K562 (cell line): ENCODE results near the gene TXLNG. TPM values are rescaled to one million over a fixed set of nuclear protein-coding genes. Genes with fewer than 3 reads are reported as not detected.
A peak's percentile ranks its signal among the peaks of the same experiment; 100 is the strongest.

Experiments used
- ATAC-seq: fragments of 200-7000 bp; cut with Tn5 transposase; 3 replicates; pipeline ENCODE4 v1.9.1; 2020; ENCODE audit warnings: moderate library complexity
- BruUV-seq: library from RNA; stranded (reverse); fragments of 400-500 nt; replicated peaks from 2 replicates; lab custom pipeline; 2021; lab: Mats Ljungman, UMichigan
- CTCF ChIA-PET: fragments of 300-600 bp; formaldehyde crosslinking; extraction: SDS; loops from one replicate; lab custom pipeline; 2021; ENCODE audit warnings: low intra/inter-chr PET ratio; lab: Yijun Ruan, JAX
- POLR2A ChIA-PET: fragments of 300-600, 350-650 bp; sonication (Branson Sonifier 250); formaldehyde crosslinking; extraction: SDS; loops from one replicate; lab custom pipeline; 2021; ENCODE audit warnings: antibody characterized with exemption, inconsistent platforms; lab: Yijun Ruan, JAX
- DNase-seq, 4 experiments: peaks; one replicate each; pipeline versions ENCODE4 v3.0.0 to v3.0.0-alpha.2; 2011 to 2018; ENCODE audit warnings: low spot score in 3 of 4, mixed read lengths in 3 of 4; ENCODE audit errors: extremely low read depth in 1 of 4
- FAIRE-seq: peaks from 2 replicates; lab custom pipeline; 2011; peaks lifted over from hg19 to GRCh38; lab: Jason Lieb, UNC
- H2AFZ ChIP-seq: 2 replicates; pipeline ENCODE4 v1.6.0; 2011; ENCODE audit warnings: low read depth, low read length, control low read depth, inconsistent platforms
- H3K27ac ChIP-seq: fragments of 200-600 bp; 3 replicates; pipeline ENCODE4 v1.8.0; 2011; ENCODE audit warnings: low read depth, mild to moderate bottlenecking, control low read depth, inconsistent platforms, low read length, moderate library complexity, mixed read lengths; ENCODE audit errors: extremely low read depth
- H3K27me3 ChIP-seq, 2 experiments: fragments of 300-600 bp in 1 of 2; 2 replicates in 1 of 2; 3 replicates in 1 of 2; pipeline versions ENCODE4 v1.6.0 to v1.8.0; 2011; ENCODE audit warnings: inconsistent platforms in 2 of 2, low read length in 2 of 2, mild to moderate bottlenecking in 1 of 2, mixed read lengths in 1 of 2, moderate library complexity in 1 of 2; ENCODE audit not compliant: control insufficient read depth in 2 of 2, insufficient read depth in 2 of 2
- H3K36me3 ChIP-seq: fragments of 300-600 bp; 3 replicates; pipeline ENCODE4 v1.8.0; 2011; ENCODE audit warnings: mild to moderate bottlenecking, low read length, inconsistent platforms; ENCODE audit not compliant: control insufficient read depth, insufficient read depth
- H3K4me1 ChIP-seq, 2 experiments: fragments of 200-600 bp in 1 of 2; replicated peaks in 1 of 2; 2 replicates in 1 of 2; 3 replicates in 1 of 2; pipeline versions ENCODE4 v1.5.1 to v1.8.0; 2011; ENCODE audit warnings: inconsistent platforms in 2 of 2, low read length in 2 of 2, mild to moderate bottlenecking in 1 of 2, mixed read lengths in 1 of 2, moderate library complexity in 1 of 2; ENCODE audit not compliant: control insufficient read depth in 2 of 2, insufficient read depth in 2 of 2
- H3K4me2 ChIP-seq: 2 replicates; pipeline ENCODE4 v1.6.1; 2011; ENCODE audit warnings: low read length, control low read depth, inconsistent platforms, mixed read lengths; ENCODE audit not compliant: insufficient read depth
- H3K4me3 ChIP-seq: fragments of 200-600 bp; sonication (generic), shearing (Covaris generic); 2 replicates; pipeline ENCODE4 v1.5.1; 2016; ENCODE audit warnings: control low read depth, inconsistent platforms
- H3K79me2 ChIP-seq: fragments of 200-600 bp; 3 replicates; pipeline ENCODE4 v1.8.0; 2011; ENCODE audit warnings: low read length, inconsistent platforms; ENCODE audit not compliant: control insufficient read depth, insufficient read depth
- H3K9ac ChIP-seq, 2 experiments: 2 replicates each; pipeline versions ENCODE4 v1.6.0 to v1.6.1; 2011; ENCODE audit warnings: low read depth in 2 of 2, low read length in 2 of 2, control low read depth in 1 of 2, inconsistent platforms in 1 of 2, mild to moderate bottlenecking in 1 of 2, mixed read lengths in 1 of 2; ENCODE audit not compliant: insufficient read depth in 1 of 2
- H3K9me1 ChIP-seq: one replicate; pipeline ENCODE4 v1.6.0; 2011; ENCODE audit warnings: inconsistent platforms, mild to moderate bottlenecking, low read length, moderate library complexity; ENCODE audit not compliant: control insufficient read depth, insufficient read depth
- H3K9me3 ChIP-seq: replicated peaks from 2 replicates; pipeline ENCODE4 v1.5.1; 2011; ENCODE audit warnings: low read depth, low read length, inconsistent platforms; ENCODE audit not compliant: control insufficient read depth, insufficient read depth
- H4K20me1 ChIP-seq: replicated peaks from 2 replicates; pipeline ENCODE4 v1.6.1; 2011; ENCODE audit warnings: low read length, inconsistent platforms, mixed read lengths; ENCODE audit not compliant: control insufficient read depth, insufficient read depth
- ETS2 ChIP-seq: IDR thresholded peaks from 2 replicates; pipeline ENCODE4 v1.6.1; 2016; ENCODE audit warnings: borderline replicate concordance, missing genetic modification characterization, mild to moderate bottlenecking, moderate library complexity, missing compliant biosample characterization; ENCODE audit not compliant: poor library complexity, severe bottlenecking
- EWSR1 ChIP-seq: fragments of 450-650 bp; IDR thresholded peaks from 2 replicates; pipeline ENCODE4 v1.6.1; 2018; ENCODE audit warnings: borderline replicate concordance, mild to moderate bottlenecking, low read depth, moderate library complexity; ENCODE audit not compliant: partially characterized antibody
- MEF2A ChIP-seq: IDR thresholded peaks from 2 replicates; pipeline ENCODE4 v1.6.1; 2011; ENCODE audit warnings: low read depth, mild to moderate bottlenecking, low read length, moderate library complexity; ENCODE audit not compliant: control insufficient read depth
- TCF7L2 ChIP-seq: fragments of 150-350 bp; IDR thresholded peaks from 2 replicates; pipeline ENCODE4 v1.6.1; 2016; ENCODE audit warnings: low read depth, mild to moderate bottlenecking, low read length, moderate library complexity
- WGBS: fragments of 100-300 bp; shearing (Covaris generic); methylation state at CpG from one replicate; pipeline ENCODE4 v1.1.6; 2016; ENCODE audit warnings: low coverage, mixed read lengths; ENCODE audit not compliant: insufficient coverage; ENCODE audit errors: missing lambda C conversion rate; 5-methylcytosine and 5-hydroxymethylcytosine counted together
- in situ Hi-C: fragments of 300-500 bp; cut with MboI; formaldehyde crosslinking; loops from 4 replicates; pipeline ENCODE4 v1.15.0; 2018; ENCODE audit warnings: inconsistent platforms, mixed read lengths
- intact Hi-C: fragments of 100-400 bp; cut with micrococcal nuclease; formaldehyde crosslinking; loops from 2 replicates; pipeline ENCODE4 v1.14.2; 2022
- polyA plus RNA-seq, 8 experiments: library from polyadenylated mRNA; depleted of rRNA in 4 of 8; stranded (reverse) in 5 of 8; unstranded in 3 of 8; fragments of >200 nt; fragmentation: Nextera tagmentation in 2 of 8; fragmentation: Illumina TruSeq in 1 of 8; extraction: Ambion mirVana in 2 of 8; extraction: Trizol in 1 of 8; gene quantifications; 2 replicates each; pipeline versions ENCODE4 v1.2.1 to v1.2.3, GENCODE V29; 2011 to 2014; ENCODE audit warnings: inconsistent platforms in 1 of 8, missing spikeins in 1 of 8
- total RNA-seq, 7 experiments: library from RNA; depleted of rRNA in 6 of 7; stranded (reverse); fragments of >200 nt in 6 of 7; fragmentation: Illumina TruSeq in 2 of 7; extraction: Trizol in 2 of 7; gene quantifications; 2 replicates each; pipeline versions ENCODE4 v1.2.1 to v1.2.3, GENCODE V29; 2011 to 2021; ENCODE audit warnings: low replicate concordance in 1 of 7
- TF ChIP-seq, protein P1 (sequence below), 2 experiments: fragments of 450-650 bp; conservative IDR thresholded peaks; 2 replicates each; pipeline ENCODE4 v1.6.1; 2017; ENCODE audit warnings: mild to moderate bottlenecking in 2 of 2, moderate library complexity in 2 of 2
- TF ChIP-seq, protein P2 (sequence below): sonication (generic); formaldehyde crosslinking; IDR thresholded peaks from 2 replicates; pipeline ENCODE4 v1.8.0; 2022; ENCODE audit warnings: mild to moderate bottlenecking, missing genetic modification reagents
- TF ChIP-seq, protein P3 (sequence below), 2 experiments: fragments of 450-650 bp in 1 of 2; sonication (generic) in 1 of 2; formaldehyde crosslinking in 1 of 2; IDR thresholded peaks in 1 of 2; conservative IDR thresholded peaks in 1 of 2; 2 replicates each; pipeline versions ENCODE4 v1.6.1 to v1.8.1; 2016 to 2023; ENCODE audit warnings: mild to moderate bottlenecking in 2 of 2, moderate library complexity in 2 of 2, inconsistent platforms in 1 of 2, missing genetic modification reagents in 1 of 2
- TF ChIP-seq, protein P4 (sequence below): conservative IDR thresholded peaks from 2 replicates; pipeline ENCODE4 v1.6.1; 2011; ENCODE audit warnings: low read depth, mild to moderate bottlenecking, low read length; ENCODE audit not compliant: control insufficient read depth

Gene TXLNG
- total and polyA plus RNA-seq, 9 of the 15 experiments (the other 6 are each of a cell fraction or from before 2014, with no cell fraction given) = 13.1 to 47.0 (median 31.6) TPM

DNA sequence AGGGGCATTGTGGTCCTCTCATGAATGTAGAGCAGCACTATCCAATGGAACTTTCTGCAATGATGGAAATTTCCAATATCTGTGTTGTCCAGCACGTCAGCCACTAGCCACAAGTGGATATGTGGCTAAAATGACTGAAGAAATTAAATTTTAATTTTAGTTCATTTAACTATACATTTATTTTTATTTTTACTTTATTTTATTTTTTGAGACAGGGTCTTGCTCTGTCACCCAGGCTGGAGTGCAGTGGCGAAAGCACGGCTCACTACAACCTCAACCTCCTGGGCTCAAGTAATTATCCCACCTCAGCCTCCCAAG, 97.2 kb downstream of the TXLNG start:
- ChIA-PET CTCF (interaction anchor here (0.6 to 1.6 kb wide), 2 partner anchors 57 to 83 kb away, joined by 3 to 7 read pairs; no protein-coding TSS in a partner anchor), POLR2A (interaction anchor here (0.7 to 1.0 kb wide), 2 partner anchors 13 to 14 kb away, joined by 3 to 5 read pairs; no protein-coding TSS in a partner anchor)
- Histone ChIP-seq H3K27me3 (no peaks in the 10 kb centered on the region; a peak in 2 of 5 replicates), H3K79me2 (no peaks in the 10 kb centered on the region), H2AFZ (peak overlapping the region; percentile 100), H3K9me3 (no peaks in the 10 kb centered on the region), H3K4me1 (peaks cover 5% of the 10 kb centered on the region in 2 experiments; a peak in 4 of 5 replicates), H4K20me1 (no peaks in the 10 kb centered on the region), H3K4me2 (0 out of 2 replicates have a peak overlapping the region, but pooled peaks have one; percentile 76), H3K4me3 (no peak overlapping the region; the same call in 1 of the 2 replicates), H3K27ac (no peak overlapping the region), H3K9me1 (no peaks in the 10 kb centered on the region), H3K9ac (peak overlapping the region in 1 of 2 experiments; percentile 68; a peak in 2 of 4 replicates), H3K36me3 (no peaks in the 10 kb centered on the region)
- no peak for DNase-seq
- no peak for ATAC-seq
- WGBS = 5% methylated on average over 2 of the region's 3 CpGs
- in situ Hi-C loops (no loop called here), intact Hi-C loops (loop anchor here (1.0 kb wide), 1 partner anchor 163 kb away; no protein-coding TSS in a partner anchor)
- FAIRE-seq = no peak
- BruUV-seq = no TSS peak
- TF ChIP-seq, protein P1, sequence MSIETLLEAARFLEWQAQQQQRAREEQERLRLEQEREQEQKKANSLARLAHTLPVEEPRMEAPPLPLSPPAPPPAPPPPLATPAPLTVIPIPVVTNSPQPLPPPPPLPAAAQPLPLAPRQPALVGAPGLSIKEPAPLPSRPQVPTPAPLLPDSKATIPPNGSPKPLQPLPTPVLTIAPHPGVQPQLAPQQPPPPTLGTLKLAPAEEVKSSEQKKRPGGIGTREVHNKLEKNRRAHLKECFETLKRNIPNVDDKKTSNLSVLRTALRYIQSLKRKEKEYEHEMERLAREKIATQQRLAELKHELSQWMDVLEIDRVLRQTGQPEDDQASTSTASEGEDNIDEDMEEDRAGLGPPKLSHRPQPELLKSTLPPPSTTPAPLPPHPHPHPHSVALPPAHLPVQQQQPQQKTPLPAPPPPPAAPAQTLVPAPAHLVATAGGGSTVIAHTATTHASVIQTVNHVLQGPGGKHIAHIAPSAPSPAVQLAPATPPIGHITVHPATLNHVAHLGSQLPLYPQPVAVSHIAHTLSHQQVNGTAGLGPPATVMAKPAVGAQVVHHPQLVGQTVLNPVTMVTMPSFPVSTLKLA (conservative IDR thresholded peaks at IDR 0.05) = no peak
- TF ChIP-seq, protein P2, sequence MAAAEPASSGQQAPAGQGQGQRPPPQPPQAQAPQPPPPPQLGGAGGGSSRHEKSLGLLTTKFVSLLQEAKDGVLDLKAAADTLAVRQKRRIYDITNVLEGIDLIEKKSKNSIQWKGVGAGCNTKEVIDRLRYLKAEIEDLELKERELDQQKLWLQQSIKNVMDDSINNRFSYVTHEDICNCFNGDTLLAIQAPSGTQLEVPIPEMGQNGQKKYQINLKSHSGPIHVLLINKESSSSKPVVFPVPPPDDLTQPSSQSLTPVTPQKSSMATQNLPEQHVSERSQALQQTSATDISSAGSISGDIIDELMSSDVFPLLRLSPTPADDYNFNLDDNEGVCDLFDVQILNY = no peak
- TF ChIP-seq, protein P3, sequence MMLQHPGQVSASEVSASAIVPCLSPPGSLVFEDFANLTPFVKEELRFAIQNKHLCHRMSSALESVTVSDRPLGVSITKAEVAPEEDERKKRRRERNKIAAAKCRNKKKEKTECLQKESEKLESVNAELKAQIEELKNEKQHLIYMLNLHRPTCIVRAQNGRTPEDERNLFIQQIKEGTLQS (IDR thresholded peaks at IDR 0.05) = no peak
- TF ChIP-seq, protein P3 (CRISPR knock-in tag; conservative IDR thresholded peaks at IDR 0.05) = no peak
- no peak for TF ChIP-seq TCF7L2
- no peak for TF ChIP-seq EWSR1
- TF ChIP-seq MEF2A = no peak
- TF ChIP-seq ETS2 = no peak
- TF ChIP-seq, protein P4, sequence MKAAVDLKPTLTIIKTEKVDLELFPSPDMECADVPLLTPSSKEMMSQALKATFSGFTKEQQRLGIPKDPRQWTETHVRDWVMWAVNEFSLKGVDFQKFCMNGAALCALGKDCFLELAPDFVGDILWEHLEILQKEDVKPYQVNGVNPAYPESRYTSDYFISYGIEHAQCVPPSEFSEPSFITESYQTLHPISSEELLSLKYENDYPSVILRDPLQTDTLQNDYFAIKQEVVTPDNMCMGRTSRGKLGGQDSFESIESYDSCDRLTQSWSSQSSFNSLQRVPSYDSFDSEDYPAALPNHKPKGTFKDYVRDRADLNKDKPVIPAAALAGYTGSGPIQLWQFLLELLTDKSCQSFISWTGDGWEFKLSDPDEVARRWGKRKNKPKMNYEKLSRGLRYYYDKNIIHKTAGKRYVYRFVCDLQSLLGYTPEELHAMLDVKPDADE = no peak
